ENCODE measurements around the gene MNT.
"Not testable (repeated sequence)": the region's sequence is repeated elsewhere in the genome, so short reads cannot be mapped to it uniquely, and the experiment has no call there.

Gene MNT

DNA sequence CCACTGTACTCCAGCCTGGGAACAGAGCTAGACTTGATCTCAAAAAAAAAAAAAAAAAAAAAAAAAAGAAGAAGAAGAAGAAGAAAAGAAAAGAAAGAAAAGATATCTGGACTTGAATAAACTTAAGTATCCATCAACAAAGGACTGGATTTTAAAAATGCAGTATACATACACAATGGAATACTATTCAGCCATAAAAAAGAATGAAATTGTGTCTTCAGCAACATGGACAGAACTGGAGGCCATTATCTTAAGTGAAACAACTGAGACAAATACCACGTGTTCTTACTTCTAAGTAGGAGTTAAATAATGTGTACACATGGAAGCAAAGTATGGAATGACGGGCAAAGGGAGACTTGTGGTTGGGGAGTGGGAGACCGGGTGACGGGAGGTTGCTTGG, 40.1 kb upstream of the MNT start:
- no peak overlapping the region for H3K4me3 ChIP-seq (replicated peaks; ENCODE audit: low read depth, low read length)
- no peak for DNase-seq (ENCODE audit: low read depth)
- no peak for TF ChIP-seq CTCF (IDR thresholded peaks at IDR 0.05; ENCODE audit: low read length, missing control alignments)

GRCh38 chr17:2439997-2440396, 39.1 kb upstream of the MNT start:
- not testable (repeated sequence) for H3K4me3 ChIP-seq (replicated peaks; ENCODE audit: low read depth, low read length)
- peak; percentile 50 for DNase-seq (ENCODE audit: low read depth)

DNA sequence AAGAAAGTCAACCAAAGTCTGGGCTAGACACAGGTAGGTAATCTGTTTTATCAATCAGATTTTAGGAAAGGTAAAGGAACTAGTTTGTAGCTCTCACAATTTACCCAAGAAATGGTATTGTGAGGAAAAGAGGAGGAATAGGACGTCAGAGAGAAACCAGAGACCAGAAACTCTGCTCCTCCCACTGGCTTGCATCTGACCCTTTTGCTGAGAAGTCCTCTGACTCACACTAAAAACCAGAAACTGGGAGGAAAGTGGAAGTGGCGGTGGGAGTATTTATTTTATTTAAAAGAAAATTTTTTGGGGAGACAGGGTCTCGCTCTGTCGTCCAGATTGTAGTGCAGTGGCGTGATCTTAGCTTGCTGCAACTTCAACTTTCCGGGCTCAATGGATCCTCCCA, 38.0 kb upstream of the MNT start:
- TF ChIP-seq CTCF (IDR thresholded peaks at IDR 0.05; ENCODE audit: low read length, missing control alignments), result no peak
- no peak overlapping the region for H3K4me3 ChIP-seq (replicated peaks; ENCODE audit: low read depth, low read length)
- peak; percentile 53 for DNase-seq (ENCODE audit: low read depth)

DNA sequence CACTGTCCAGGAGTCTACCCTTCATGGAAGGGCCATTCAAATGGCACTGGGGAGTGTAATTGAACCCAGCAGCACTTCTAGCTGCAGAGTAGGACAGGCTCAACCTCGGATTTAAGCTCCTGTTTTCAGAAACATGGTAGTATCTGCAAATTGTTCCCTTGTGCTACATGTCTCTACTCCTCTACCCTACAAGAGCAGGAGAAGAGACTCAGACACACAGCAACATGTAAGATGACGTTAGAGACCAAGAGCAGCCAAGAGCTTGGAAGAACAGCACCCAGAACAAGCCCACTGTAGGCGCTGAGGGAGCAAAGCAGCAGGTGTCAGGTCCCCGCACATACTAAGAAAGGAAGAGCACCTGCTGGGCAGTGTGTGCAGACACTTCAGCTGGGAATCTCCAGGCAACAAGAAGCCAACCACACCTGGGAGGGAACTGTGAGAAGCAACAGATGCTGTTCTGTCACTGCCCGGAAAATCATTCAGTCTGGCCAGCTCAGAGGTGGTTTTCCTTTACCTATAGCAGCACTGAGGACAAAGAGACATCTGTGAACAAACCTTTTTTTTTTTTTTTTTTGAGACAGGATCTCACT, 35.6 kb upstream of the MNT start:
- H3K4me3 ChIP-seq (replicated peaks; ENCODE audit: low read depth, low read length), result no peak overlapping the region
- DNase-seq (ENCODE audit: low read depth), result no peak
- no peak for TF ChIP-seq CTCF (IDR thresholded peaks at IDR 0.05; ENCODE audit: low read length, missing control alignments)

GRCh38 chr17:2435862-2436261, 35.0 kb upstream of the MNT start:
- DNase-seq (ENCODE audit: low read depth), result no peak
- no peak overlapping the region for H3K4me3 ChIP-seq (replicated peaks; ENCODE audit: low read depth, low read length)
- TF ChIP-seq CTCF (IDR thresholded peaks at IDR 0.05; ENCODE audit: low read length, missing control alignments), result no peak

DNA sequence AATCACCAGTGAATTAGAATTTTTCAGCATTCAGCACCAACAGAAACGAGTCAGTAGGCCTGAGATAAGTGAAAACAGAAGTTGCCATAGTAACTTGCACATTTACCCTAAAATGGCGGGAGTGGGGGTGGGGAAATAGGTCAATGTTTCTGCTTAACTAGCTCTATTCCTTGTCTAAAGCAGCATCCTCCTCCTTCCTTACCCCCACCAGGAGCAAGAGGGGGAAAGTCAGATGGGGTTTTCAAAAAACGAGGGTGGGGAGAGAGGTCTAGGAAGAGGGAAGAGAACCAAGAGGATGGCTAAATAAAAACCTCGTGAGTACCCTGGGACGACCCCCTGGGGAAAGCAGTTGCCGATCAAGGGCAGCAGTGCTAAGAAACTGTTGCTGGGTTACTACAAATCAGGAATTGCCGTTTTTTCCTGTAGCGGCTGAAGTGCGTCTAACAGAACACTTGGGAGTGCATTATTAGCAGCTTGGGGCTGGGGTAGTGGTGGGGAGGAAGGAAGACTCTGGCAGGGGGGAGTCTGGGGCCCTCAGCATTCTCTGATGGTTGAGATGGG, 34.4 kb upstream of the MNT start:
- peak; percentile 21 for DNase-seq (ENCODE audit: low read depth)
- no peak for TF ChIP-seq CTCF (IDR thresholded peaks at IDR 0.05; ENCODE audit: low read length, missing control alignments)
- no peak overlapping the region for H3K4me3 ChIP-seq (replicated peaks; ENCODE audit: low read depth, low read length)

- no peak overlapping the region for H3K4me3 ChIP-seq (replicated peaks; ENCODE audit: low read depth, low read length)
- no peak for DNase-seq (ENCODE audit: low read depth)
- no peak for TF ChIP-seq CTCF (IDR thresholded peaks at IDR 0.05; ENCODE audit: low read length, missing control alignments)
These were observed 32.8 kb upstream of the MNT start for GRCh38 chr17:2433696-2434095.
